Gastroesophageal sphincter (tissue), 3 donors: Measurements from ENCODE around the gene RBM22.

Source experiments
- CTCF ChIP-seq, 4 experiments: fragments of 200-600 bp in 2 of 4; fragments of 450-650 bp in 2 of 4; sonication (generic) in 1 of 4; IDR thresholded peaks; one replicate each; pipeline ENCODE4 v1.5.1; 2017 to 2019; ENCODE audit warnings: antibody characterized with exemption in 4 of 4, mild to moderate bottlenecking in 2 of 4, moderate library complexity in 2 of 4
- EP300 ChIP-seq: sonication (generic); formaldehyde crosslinking; IDR thresholded peaks from one replicate; pipeline ENCODE4 v1.6.1; 2017; ENCODE audit warnings: antibody characterized with exemption, mild to moderate bottlenecking
- POLR2A ChIP-seq, 2 donors: fragments of 450-650 bp; IDR thresholded peaks; one replicate each; pipeline ENCODE4 v1.6.1; 2017; ENCODE audit warnings: antibody characterized with exemption in 2 of 2, mild to moderate bottlenecking in 2 of 2, moderate library complexity in 1 of 2

- no peak for TF ChIP-seq CTCF (IDR thresholded peaks at IDR 0.05)
- no peak for TF ChIP-seq POLR2A (IDR thresholded peaks at IDR 0.05)
- no peak for TF ChIP-seq EP300
Observed at GRCh38 chr5:150641006-150641570, 59.8 kb downstream of the RBM22 start.
